GM18502 (cell line): ENCODE data around the gene OR8D2.
"Not testable (repeated sequence)": the region's sequence is repeated elsewhere in the genome, so short reads cannot be mapped to it uniquely, and the experiment has no call there.

Experiments used
- ATAC-seq: cut with Tn5 transposase; IDR thresholded peaks from one replicate; pipeline ENCODE4 v1.9.1; 2021; ENCODE audit warnings: mild to moderate bottlenecking; ENCODE audit not compliant: unreplicated experiment, poor library complexity

Gene OR8D2

DNA sequence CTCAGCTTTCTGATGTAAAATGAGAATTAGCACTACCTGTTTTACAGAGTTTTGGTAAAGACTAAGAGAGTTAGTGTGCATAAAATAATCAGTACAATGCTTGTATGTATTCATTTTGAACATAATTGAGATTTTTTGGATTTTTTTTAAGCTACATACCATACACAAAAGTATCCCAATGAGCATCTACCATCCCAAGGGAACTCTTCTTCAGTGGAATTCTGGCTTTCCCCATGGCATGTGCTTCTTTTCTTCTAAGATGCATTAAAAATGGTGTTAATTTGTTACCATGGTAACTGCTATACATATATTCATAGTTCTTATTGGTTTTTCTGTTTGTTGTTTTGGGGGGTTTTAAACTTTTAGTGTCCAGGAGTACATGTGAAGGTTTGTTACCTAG, 24.0 kb downstream of the OR8D2 start:
- ATAC-seq = no peak

DNA sequence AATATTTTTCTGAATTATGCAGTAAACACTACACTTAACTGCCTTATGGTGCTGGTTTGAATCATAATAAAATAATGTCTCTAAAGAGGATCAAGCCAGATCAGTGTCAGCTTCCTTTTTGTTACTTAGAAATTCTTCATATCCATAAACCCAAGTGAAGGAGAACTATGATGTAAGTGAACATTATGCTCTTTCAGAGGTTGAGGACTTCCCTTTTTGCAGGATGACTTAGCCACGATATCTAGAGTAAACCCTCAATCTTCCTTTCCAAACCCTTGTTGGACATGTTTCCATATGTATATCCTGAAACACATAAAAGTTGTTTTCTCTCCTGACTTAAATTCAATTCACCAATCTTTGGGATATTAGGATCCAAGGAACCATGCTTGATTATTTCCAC, 25.3 kb downstream of the OR8D2 start:
- ATAC-seq = no peak

DNA sequence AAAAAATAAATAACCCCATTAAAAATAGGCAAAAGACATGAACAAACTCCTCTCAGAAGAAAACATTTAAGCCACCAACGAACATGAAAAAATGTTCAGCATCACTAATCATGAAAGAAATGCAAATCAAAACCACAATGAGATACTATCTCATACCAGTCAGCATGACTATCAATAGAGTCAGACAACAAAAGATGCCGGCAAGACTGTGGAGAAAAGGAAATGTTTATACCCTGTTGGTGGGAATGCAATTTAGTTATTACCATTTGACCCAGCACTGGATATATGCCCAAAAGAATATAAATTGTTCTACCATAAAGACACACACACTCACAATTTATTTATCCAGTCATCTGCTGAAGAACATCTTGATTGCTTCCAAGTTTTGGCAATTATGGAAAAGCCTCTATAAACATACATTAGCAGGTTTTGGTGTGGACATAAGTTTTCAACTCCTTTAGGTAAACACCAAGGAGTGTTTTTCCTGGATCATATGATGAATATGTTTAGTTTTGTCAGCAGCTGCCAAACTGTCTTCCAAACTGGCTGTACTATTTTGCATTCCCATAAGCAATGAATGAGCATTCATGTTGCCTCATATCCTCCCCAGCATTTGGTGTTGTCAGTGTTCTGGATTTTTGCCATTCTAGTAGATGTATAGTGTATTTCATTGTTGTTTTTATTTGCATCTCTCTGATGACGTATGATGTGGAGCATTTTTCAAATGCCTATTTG, 34.2 kb downstream of the OR8D2 start:
- no peak for ATAC-seq

DNA sequence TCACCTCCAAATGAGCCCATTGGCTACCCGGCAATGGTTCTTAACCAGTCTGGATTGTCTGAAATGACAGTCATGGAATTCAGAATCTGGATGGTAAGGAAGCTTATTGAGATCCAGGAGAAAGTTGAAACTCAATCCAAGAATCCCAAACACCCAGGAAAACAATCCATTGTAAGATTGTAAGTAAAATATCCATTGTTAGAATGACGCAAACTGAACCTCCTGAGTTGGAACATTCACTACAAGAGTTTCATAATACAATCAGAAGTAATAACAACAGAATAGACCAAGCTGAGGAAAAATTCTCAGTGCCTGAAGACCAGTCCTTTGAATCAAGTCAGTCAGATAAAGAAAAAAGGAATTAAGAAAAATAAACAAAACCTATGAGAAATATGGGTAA, 41.7 kb downstream of the OR8D2 start:
- no peak for ATAC-seq

DNA sequence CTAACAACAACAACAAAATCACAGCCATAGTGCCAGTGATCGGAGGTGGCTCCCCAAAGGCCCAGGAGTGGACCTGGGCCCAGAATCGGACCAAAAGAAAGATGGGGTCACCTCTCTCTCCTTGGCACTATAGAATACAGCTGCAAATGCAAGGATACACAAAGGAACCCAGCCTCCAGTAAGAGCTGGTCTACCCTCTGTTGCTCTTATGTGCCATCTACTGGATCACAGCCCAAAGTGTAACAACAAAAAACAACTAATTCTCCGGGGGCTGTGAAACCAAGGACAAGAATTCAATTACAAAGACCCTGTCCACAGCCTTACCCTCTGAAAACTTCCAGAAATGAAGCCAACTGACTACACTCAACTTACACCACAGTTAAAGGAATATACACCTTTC, 42.2 kb downstream of the OR8D2 start:
- ATAC-seq = no peak

DNA sequence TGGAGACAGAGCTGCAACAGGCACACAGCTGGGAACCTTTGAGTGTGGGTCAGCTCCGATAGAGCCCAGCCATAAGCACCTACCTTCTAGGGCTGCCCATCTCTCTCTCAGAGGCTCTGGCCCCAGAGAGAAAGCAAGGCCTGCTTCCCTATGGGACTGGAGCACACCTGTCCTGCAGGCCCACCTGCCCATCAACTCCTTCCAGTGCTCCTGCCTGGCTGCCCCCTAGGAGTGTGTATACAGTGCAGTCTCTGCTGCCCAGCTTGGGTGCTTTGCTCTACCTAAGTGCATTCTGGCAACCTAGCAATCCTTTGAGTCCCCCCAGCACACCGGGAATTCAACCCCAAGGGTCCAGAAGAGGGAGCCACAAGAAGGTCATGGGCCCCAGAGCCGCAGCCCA, 42.8 kb downstream of the OR8D2 start:
- no peak for ATAC-seq

DNA sequence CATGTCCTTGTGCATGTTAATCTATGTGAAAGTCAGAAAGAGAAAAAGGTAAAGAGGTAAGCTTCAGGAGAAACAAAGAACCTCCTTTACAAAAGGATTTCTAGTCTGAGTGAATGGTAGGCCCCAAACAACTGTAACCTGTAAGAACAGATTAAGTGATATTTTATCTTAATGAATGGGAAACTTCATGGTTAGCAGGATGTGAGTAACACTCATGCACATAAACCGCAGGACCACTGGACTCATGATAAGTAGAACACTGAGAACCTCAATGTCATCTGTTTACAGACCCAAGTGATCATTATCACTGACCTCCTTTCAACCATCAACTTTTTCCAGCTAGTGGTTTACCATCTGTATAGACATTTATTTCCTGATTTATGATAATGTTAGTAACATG, 43.9 kb downstream of the OR8D2 start:
- ATAC-seq = no peak

DNA sequence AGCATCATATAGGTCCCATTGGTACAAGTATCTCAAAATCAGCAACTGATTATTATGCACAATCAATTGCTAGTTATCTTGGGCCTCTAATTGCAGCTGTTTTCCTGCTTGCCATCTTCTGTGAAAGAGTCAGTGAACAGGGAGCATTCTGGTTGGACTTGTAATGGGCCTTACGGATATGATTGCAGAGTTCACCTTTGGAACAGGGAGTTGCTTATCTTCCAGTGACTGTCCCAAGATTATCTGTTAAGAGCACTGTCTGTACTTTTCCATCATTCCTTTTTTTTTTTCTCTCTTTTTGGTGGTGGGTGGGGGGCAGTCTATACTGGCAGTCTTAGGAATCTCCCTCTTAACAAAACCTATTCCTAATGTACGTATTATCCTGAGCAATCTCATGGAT, 46.0 kb downstream of the OR8D2 start:
- ATAC-seq = no peak

DNA sequence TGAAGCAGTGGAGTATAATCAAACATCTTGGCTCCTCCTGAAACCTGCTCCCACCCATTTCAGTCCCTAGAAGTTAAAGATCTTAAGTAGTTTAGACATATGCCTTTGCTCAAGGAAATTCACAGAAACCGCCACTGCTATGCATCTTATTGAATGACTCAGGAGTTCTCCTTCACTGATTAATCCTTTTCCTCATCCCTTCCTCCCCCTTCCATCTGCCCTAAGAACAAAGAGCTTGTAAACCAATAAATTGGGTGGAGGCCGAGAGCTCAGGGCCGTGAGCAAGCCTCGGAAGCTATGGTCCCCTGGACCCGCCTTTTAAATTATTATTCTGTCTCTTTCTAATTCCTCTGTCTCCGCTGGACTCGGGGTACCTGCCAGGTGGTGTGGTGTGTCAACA, 49.1 kb downstream of the OR8D2 start:
- not testable (repeated sequence) for ATAC-seq
